ENCODE data around the gene TADA2A. TPM values are rescaled to one million over a fixed set of nuclear protein-coding genes. Genes with fewer than 3 reads are reported as not detected.

The TADA2A gene
- total RNA-seq, 5 donors from 2014 or later (not counting 1 experiment from before 2014, with no cell fraction given), result 14.5 to 27.3 (median 21.9) TPM

Other genes with a start within 250 kb of the TADA2A start
- not detected for gene C17orf78, start 30.9 kb upstream of the TADA2A start, total RNA-seq
- gene ACACA, start 50 bp upstream of the TADA2A start, total RNA-seq, result 10 to 100 TPM; 15.9 to 30.2 (median 18.0) TPM
- 1 to 10 TPM; 4.0 to 9.6 (median 5.4) TPM for gene DUSP14, start 83.0 kb downstream of the TADA2A start, total RNA-seq
- 100 to 1,000 TPM; 103 to 118 (median 113) TPM for gene SYNRG, start 202.5 kb downstream of the TADA2A start, total RNA-seq
- 10 to 100 TPM; 21.6 to 34.0 (median 25.7) TPM for gene DDX52, start 236.6 kb downstream of the TADA2A start, total RNA-seq

Measured in T-cell (primary cell).